Measurements from ENCODE around the gene CDKL1. TPM values are rescaled to one million over a fixed set of nuclear protein-coding genes. Genes with fewer than 3 reads are reported as not detected.

CDKL1 gene
- polyA plus RNA-seq, 1 donor: 4.6 TPM

DNA sequence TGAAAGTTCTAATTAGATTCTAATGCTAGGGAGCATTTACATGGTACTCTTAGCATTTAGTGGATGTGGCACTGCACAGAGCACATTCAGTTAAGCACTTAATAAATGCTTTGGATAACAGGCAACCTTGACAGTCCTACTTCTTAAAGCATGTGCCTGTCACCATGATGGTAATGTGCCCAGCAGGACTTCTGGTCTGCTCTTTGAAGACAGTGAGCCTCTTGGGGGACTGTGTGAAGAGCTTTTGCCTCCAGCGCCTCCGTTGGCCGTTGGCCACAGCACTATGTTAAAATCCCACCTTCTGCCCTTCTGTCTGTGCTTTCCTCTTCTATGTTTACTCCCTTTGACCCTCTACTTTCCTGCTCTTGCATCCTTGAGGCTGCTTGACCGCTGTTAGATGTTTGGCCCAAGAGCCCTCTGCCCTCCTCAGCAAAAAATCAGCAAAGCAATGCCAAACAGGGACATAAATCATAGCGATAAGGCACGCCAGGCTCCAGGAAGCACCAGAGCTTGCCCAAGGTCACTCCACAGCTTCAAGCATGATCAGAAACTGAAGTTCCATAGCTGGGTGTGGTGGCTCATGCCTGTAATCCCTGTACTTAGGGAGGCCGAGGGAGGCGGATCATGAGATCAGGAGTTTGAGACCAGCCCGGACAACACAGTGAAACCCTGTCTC, 8.3 kb downstream of the CDKL1 start:
- H3K27me3 ChIP-seq (ENCODE audit: control insufficient read depth, insufficient read depth, low read length): no peaks in the 10 kb centered on the region
- H3K9me3 ChIP-seq (ENCODE audit: control insufficient read depth, low read depth, low read length): no peaks in the 10 kb centered on the region
- peaks cover 27% of the 10 kb centered on the region for H3K4me1 ChIP-seq (ENCODE audit: control insufficient read depth, insufficient read depth, low read length)
- H3K27ac ChIP-seq (ENCODE audit: low read length): peak overlapping the region; percentile 71
- peak; percentile 91 for DNase-seq
- WGBS (ENCODE audit: insufficient coverage, low lambda C conversion rate): no CpG with 5 or more reads among the region's 9 CpGs
- H3K36me3 ChIP-seq (ENCODE audit: control insufficient read depth, insufficient read depth, low read length): no peaks in the 10 kb centered on the region
- H3K4me3 ChIP-seq (ENCODE audit: low read length): no peak overlapping the region

DNA sequence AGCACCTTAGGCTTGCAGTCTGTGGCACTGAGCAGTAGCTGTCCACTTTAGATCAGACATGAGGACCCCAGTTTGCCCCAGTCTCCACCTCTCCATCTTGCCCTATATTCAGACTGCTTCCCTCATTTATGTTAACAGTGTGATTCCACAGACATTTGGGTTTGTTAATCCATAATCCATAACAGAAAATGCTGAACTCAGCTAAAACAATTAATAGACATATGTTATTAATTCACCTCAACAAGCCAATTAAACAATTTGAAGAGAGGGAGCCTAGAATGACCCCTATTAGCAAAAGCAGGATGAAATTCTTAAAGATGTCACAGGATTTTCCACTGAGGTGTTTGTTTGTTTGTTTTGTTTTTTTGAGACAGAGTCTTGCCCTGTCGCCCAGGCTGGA, 9.1 kb downstream of the CDKL1 start:
- peaks cover 20% of the 10 kb centered on the region for H3K4me1 ChIP-seq (ENCODE audit: control insufficient read depth, insufficient read depth, low read length)
- H3K27me3 ChIP-seq (ENCODE audit: control insufficient read depth, insufficient read depth, low read length): no peaks in the 10 kb centered on the region
- no peaks in the 10 kb centered on the region for H3K36me3 ChIP-seq (ENCODE audit: control insufficient read depth, insufficient read depth, low read length)
- no peak overlapping the region for H3K27ac ChIP-seq (ENCODE audit: low read length)
- no peak for DNase-seq
- H3K9me3 ChIP-seq (ENCODE audit: control insufficient read depth, low read depth, low read length): no peaks in the 10 kb centered on the region
- 83% methylated on average over 1 of the region's 1 CpG for WGBS (ENCODE audit: insufficient coverage, low lambda C conversion rate)
- no peak overlapping the region for H3K4me3 ChIP-seq (ENCODE audit: low read length)

DNA sequence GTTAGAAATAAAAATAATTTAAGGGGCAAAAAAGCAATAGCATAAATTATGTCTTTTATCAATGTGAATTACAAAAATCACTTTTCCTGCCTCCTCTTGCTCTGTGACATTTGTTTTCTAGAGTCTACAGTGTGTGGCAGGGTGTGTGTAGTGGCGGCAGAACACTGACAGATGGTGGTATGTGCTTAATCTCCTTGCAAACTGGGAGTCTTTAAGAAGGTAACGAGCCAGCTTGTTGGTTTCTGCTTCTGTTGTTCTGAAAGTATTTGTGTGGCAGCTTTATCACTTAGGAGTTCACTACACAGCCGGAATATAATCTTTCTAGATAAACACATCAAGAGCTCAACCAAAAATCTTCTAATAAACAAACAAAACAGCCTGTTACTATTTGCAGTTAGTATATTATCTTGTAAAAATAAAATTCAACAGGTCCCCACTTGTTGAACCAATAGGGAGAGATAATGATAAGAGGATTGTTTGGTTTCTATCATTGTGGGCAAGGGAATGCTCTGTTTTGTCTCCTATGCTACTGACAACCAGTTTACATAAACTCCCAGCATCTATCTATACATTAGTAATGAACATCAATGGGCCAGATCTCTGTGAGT, 13.0 kb downstream of the CDKL1 start:
- DNase-seq: no peak
- no peak overlapping the region for H3K4me3 ChIP-seq (ENCODE audit: low read length)
- H3K36me3 ChIP-seq (ENCODE audit: control insufficient read depth, insufficient read depth, low read length): peaks cover 2% of the 10 kb centered on the region
- peaks cover 4% of the 10 kb centered on the region for H3K4me1 ChIP-seq (ENCODE audit: control insufficient read depth, insufficient read depth, low read length)
- no CpG with 5 or more reads among the region's 3 CpGs for WGBS (ENCODE audit: insufficient coverage, low lambda C conversion rate)
- no peak overlapping the region for H3K27ac ChIP-seq (ENCODE audit: low read length)
- no peaks in the 10 kb centered on the region for H3K9me3 ChIP-seq (ENCODE audit: control insufficient read depth, low read depth, low read length)
- no peaks in the 10 kb centered on the region for H3K27me3 ChIP-seq (ENCODE audit: control insufficient read depth, insufficient read depth, low read length)

DNA sequence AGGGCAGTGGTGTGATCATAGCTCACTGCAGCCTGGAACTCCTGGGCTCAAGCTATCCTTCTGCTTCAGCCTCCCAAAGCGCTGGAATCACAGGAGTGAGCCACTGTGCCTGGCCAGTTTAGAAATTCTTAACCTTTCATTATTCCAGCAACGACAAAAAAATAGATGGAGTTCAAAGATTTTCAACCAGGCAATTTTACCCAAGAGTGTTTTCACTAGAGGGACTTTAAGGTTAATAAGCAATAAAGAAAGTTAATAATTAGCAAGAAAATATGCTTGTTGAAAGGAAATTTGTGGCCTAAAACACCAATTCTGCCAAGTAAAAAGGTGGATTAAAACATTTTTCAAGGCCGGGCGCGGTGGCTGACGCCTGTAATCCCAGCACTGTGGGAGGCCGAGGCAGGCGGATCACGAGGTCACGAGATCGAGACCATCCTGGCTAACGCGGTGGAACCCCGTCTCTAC, 14.8 kb downstream of the CDKL1 start:
- peak in 1 of 2 donors; percentile 54 for DNase-seq
- Histone ChIP-seq H3K27ac (ENCODE audit: low read length) (no peak overlapping the region), H3K9me3 (ENCODE audit: control insufficient read depth, low read depth, low read length) (no peaks in the 10 kb centered on the region), H3K36me3 (ENCODE audit: control insufficient read depth, insufficient read depth, low read length) (peaks cover 2% of the 10 kb centered on the region), H3K4me1 (ENCODE audit: control insufficient read depth, insufficient read depth, low read length) (no peaks in the 10 kb centered on the region), H3K27me3 (ENCODE audit: control insufficient read depth, insufficient read depth, low read length) (no peaks in the 10 kb centered on the region), H3K4me3 (ENCODE audit: low read length) (no peak overlapping the region)
- no CpG with 5 or more reads among the region's 14 CpGs for WGBS (ENCODE audit: insufficient coverage, low lambda C conversion rate)

DNA sequence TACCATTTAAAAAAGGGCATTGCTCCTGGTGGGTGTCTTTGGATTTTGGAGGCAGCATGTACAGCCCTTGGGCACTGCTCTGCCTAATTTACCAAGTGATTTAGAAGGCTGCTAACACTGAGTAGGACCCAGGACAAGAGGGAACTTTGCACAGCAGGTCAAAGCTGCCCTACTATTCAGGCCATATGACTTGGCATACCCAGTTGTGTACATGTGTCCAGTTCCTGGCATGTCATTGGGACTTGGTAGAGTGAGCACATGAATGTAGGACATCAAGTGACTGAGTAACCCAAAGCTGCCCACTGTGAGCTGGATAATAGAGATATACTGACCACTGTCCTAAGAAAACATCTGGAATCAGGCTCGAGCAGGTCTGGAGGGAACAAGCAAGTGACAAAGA, 15.7 kb downstream of the CDKL1 start:
- H3K9me3 ChIP-seq (ENCODE audit: control insufficient read depth, low read depth, low read length): no peaks in the 10 kb centered on the region
- peaks cover 2% of the 10 kb centered on the region for H3K36me3 ChIP-seq (ENCODE audit: control insufficient read depth, insufficient read depth, low read length)
- no peak overlapping the region for H3K27ac ChIP-seq (ENCODE audit: low read length)
- DNase-seq: no peak
- H3K4me3 ChIP-seq (ENCODE audit: low read length): no peak overlapping the region
- H3K27me3 ChIP-seq (ENCODE audit: control insufficient read depth, insufficient read depth, low read length): no peaks in the 10 kb centered on the region
- no CpG with 5 or more reads among the region's 1 CpG for WGBS (ENCODE audit: insufficient coverage, low lambda C conversion rate)
- no peaks in the 10 kb centered on the region for H3K4me1 ChIP-seq (ENCODE audit: control insufficient read depth, insufficient read depth, low read length)

DNA sequence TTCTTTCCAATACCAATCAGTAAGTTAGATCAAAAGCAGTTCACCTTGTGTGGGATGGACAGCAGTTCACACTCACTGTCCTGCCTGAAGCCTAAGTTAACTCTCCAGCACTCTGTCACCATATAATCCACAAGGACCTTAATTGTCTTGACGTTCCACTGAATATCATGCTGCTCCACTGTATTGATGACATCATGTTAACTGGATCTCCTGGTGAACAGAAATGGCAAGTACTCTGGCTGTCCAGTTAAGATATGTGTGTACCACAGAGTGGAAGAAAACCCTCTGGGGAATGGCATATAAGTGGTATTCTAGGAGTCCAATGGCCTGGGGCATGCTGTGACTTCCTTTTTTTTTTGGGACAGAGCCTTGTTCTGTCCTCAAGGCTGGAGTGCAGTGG, 16.2 kb downstream of the CDKL1 start:
- Histone ChIP-seq H3K27me3 (ENCODE audit: control insufficient read depth, insufficient read depth, low read length) (no peaks in the 10 kb centered on the region), H3K4me3 (ENCODE audit: low read length) (no peak overlapping the region), H3K36me3 (ENCODE audit: control insufficient read depth, insufficient read depth, low read length) (peaks cover 2% of the 10 kb centered on the region), H3K27ac (ENCODE audit: low read length) (no peak overlapping the region), H3K9me3 (ENCODE audit: control insufficient read depth, low read depth, low read length) (no peaks in the 10 kb centered on the region), H3K4me1 (ENCODE audit: control insufficient read depth, insufficient read depth, low read length) (no peaks in the 10 kb centered on the region)
- no peak for DNase-seq
- WGBS (ENCODE audit: insufficient coverage, low lambda C conversion rate): no CpG with 5 or more reads among the region's 1 CpG

DNA sequence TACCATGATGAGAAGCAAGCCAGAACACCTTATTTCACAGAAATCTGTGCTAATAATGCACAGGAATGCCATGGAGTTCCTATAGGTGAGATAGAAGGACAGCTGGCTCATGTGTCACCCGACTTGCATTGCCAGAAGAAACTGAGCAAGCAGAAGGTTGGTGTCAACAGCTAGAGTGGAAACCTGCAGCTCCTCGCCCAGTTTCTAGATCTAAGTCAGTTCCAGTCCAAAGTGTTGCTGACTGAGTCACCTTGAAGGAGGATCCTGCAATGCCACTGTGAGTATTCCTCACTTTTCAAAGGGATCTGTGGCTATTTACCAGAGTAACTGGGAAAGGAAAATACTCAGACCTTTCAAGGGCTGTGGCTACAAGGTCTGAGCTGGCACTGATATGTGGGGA, 17.1 kb downstream of the CDKL1 start:
- WGBS (ENCODE audit: insufficient coverage, low lambda C conversion rate): no CpG with 5 or more reads among the region's 2 CpGs
- DNase-seq: no peak

DNA sequence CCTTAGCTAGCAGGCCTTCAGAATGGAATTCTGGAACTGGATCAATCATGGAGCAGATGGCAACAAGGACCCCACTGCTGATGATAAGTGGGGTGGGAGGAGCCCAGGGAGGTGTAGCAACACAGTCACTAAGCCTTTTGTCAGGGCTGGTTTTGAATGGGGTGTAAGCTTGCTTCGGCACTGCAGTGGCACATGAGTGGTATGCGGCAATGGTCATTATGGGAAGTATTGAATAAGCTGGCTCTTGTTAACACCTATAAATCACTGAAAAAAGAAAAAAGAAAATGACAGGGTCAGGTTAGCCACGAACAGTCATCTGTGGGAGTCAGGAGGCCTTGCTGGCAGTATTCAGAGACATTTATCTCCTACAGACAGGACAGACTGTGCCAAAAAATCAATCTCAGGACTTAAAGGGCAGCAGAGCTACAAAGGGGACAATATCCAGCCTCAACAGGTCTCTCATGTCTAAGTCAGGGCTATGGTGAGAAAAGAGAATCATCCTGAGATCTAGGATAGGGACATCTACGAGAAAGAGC, 19.1 kb downstream of the CDKL1 start:
- no peak for DNase-seq
- no peaks in the 10 kb centered on the region for H3K27me3 ChIP-seq (ENCODE audit: control insufficient read depth, insufficient read depth, low read length)
- no CpG with 5 or more reads among the region's 4 CpGs for WGBS (ENCODE audit: insufficient coverage, low lambda C conversion rate)
- H3K9me3 ChIP-seq (ENCODE audit: control insufficient read depth, low read depth, low read length): no peaks in the 10 kb centered on the region
- peaks cover 2% of the 10 kb centered on the region for H3K36me3 ChIP-seq (ENCODE audit: control insufficient read depth, insufficient read depth, low read length)
- no peak overlapping the region for H3K4me3 ChIP-seq (ENCODE audit: low read length)
- no peak overlapping the region for H3K27ac ChIP-seq (ENCODE audit: low read length)
- H3K4me1 ChIP-seq (ENCODE audit: control insufficient read depth, insufficient read depth, low read length): no peaks in the 10 kb centered on the region

More for the DNA sequence above, 17.1 kb downstream of the CDKL1 start:
- H3K4me3 ChIP-seq (ENCODE audit: low read length): no peak overlapping the region
- no peaks in the 10 kb centered on the region for H3K27me3 ChIP-seq (ENCODE audit: control insufficient read depth, insufficient read depth, low read length)
- H3K27ac ChIP-seq (ENCODE audit: low read length): no peak overlapping the region
- H3K9me3 ChIP-seq (ENCODE audit: control insufficient read depth, low read depth, low read length): no peaks in the 10 kb centered on the region
- H3K36me3 ChIP-seq (ENCODE audit: control insufficient read depth, insufficient read depth, low read length): peaks cover 2% of the 10 kb centered on the region
- no peaks in the 10 kb centered on the region for H3K4me1 ChIP-seq (ENCODE audit: control insufficient read depth, insufficient read depth, low read length)

DNA sequence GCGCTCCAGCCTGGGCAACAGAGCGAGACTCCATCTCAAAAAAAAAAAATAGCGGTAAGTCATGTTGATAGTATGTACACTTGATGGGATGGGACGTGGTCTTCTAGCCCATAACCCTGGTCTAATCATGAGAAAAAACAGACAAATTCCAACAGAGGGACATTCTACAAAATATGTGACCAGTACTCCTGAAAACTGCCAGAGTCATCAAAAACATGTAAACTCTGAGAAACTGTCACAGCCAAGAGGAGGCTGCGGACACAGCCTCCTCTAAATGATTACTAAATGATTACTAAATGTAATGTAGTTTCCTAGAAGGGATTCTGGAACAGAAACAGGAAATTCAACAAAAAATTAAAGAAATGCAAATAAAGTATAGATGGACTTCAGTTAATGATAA, 20.9 kb downstream of the CDKL1 start:
- H3K36me3 ChIP-seq (ENCODE audit: control insufficient read depth, insufficient read depth, low read length): peaks cover 2% of the 10 kb centered on the region
- H3K27ac ChIP-seq (ENCODE audit: low read length): no peak overlapping the region
- DNase-seq: no peak
- peaks cover 2% of the 10 kb centered on the region for H3K9me3 ChIP-seq (ENCODE audit: control insufficient read depth, low read depth, low read length)
- H3K4me3 ChIP-seq (ENCODE audit: low read length): no peak overlapping the region
- H3K27me3 ChIP-seq (ENCODE audit: control insufficient read depth, insufficient read depth, low read length): no peaks in the 10 kb centered on the region
- H3K4me1 ChIP-seq (ENCODE audit: control insufficient read depth, insufficient read depth, low read length): no peaks in the 10 kb centered on the region
- WGBS (ENCODE audit: insufficient coverage, low lambda C conversion rate): no CpG with 5 or more reads among the region's 5 CpGs

DNA sequence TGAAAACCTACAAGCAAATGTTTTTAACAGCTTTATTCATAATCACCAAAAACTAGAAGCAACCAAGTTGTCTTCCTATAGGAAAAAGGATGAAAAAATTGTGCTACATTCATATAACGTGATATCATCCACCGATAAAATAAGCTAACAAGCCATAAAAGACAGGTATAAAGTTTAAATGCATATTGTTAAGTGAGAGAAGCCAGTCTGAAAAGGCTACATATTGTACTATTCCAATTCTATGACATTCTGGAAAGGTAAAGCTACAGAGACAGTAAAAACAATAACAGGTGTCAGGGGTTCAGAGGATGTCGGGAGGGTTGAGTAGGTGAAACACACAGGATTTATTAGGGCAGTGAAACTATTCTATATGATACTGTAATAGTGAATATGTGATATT, 22.7 kb downstream of the CDKL1 start:
- no peak for DNase-seq
- WGBS (ENCODE audit: insufficient coverage, low lambda C conversion rate): 80% methylated on average over 1 of the region's 3 CpGs
- Histone ChIP-seq H3K4me3 (ENCODE audit: low read length) (no peak overlapping the region), H3K27me3 (ENCODE audit: control insufficient read depth, insufficient read depth, low read length) (no peaks in the 10 kb centered on the region), H3K4me1 (ENCODE audit: control insufficient read depth, insufficient read depth, low read length) (no peaks in the 10 kb centered on the region), H3K36me3 (ENCODE audit: control insufficient read depth, insufficient read depth, low read length) (peaks cover under 1% of the 10 kb centered on the region), H3K27ac (ENCODE audit: low read length) (no peak overlapping the region), H3K9me3 (ENCODE audit: control insufficient read depth, low read depth, low read length) (peaks cover 5% of the 10 kb centered on the region)

All from large intestine (tissue), 3 donors.